ENCODE results near the gene TP53AIP1.

DNA sequence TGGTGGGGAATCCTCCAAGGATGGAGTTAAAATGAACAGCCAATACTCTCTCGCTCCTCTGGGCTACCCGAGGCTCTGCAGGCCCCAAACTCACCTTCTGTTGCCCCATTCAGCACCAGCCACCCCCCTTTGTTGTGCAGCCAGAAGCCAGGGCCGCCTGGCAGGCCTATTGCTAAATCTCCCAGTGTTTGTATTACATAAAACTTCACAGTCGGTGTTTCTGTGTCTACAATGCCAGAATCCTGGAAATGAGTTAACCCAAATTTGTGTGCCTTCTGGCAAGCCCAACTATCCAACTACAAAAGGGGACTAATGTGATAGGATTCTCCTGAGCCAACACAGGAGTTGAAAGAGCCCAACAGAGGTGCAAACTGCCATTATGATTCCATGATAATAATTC is 42.2 kb downstream of the TP53AIP1 start:
- TF ChIP-seq EZH2phosphoT487 (IDR thresholded peaks at IDR 0.05; ENCODE audit: low read depth, severe bottlenecking, unreplicated experiment) = no peak
- TF ChIP-seq EZH2 (IDR thresholded peaks at IDR 0.05; ENCODE audit: borderline replicate concordance) = no peak
- TF ChIP-seq, protein P1, sequence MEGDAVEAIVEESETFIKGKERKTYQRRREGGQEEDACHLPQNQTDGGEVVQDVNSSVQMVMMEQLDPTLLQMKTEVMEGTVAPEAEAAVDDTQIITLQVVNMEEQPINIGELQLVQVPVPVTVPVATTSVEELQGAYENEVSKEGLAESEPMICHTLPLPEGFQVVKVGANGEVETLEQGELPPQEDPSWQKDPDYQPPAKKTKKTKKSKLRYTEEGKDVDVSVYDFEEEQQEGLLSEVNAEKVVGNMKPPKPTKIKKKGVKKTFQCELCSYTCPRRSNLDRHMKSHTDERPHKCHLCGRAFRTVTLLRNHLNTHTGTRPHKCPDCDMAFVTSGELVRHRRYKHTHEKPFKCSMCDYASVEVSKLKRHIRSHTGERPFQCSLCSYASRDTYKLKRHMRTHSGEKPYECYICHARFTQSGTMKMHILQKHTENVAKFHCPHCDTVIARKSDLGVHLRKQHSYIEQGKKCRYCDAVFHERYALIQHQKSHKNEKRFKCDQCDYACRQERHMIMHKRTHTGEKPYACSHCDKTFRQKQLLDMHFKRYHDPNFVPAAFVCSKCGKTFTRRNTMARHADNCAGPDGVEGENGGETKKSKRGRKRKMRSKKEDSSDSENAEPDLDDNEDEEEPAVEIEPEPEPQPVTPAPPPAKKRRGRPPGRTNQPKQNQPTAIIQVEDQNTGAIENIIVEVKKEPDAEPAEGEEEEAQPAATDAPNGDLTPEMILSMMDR (IDR thresholded peaks at IDR 0.05; ENCODE audit: poor library complexity) = no peak

Measured in hepatocyte (in vitro differentiated cells).